CD14-positive monocyte (primary cell): ENCODE measurements around the gene ADCY7. TPM values are rescaled to one million over a fixed set of nuclear protein-coding genes. Genes with fewer than 3 reads are reported as not detected.

Experiments used
- DNase-seq, 3 donors: peaks; one replicate each; pipeline ENCODE4 v3.0.0-alpha.2; 2011 to 2022
- H2AFZ ChIP-seq: 2 replicates; pipeline ENCODE4 v1.6.0; 2012; ENCODE audit warnings: mild to moderate bottlenecking, low read depth, low read length, inconsistent platforms; ENCODE audit not compliant: insufficient read depth, poor library complexity, severe bottlenecking
- H3K27ac ChIP-seq, 2 donors: 1 replicate in 1 of 2; 2 replicates in 1 of 2; pipeline ENCODE4 v1.5.1; 2012 to 2013; ENCODE audit warnings: low read length in 2 of 2, control low read depth in 1 of 2, inconsistent platforms in 1 of 2, low read depth in 1 of 2, mild to moderate bottlenecking in 1 of 2
- H3K27me3 ChIP-seq, 2 donors: one replicate each; pipeline versions ENCODE4 v1.6.0 to v1.6.1; 2011 to 2013; ENCODE audit warnings: low read length in 2 of 2; ENCODE audit not compliant: control insufficient read depth in 2 of 2, insufficient read depth in 2 of 2
- H3K36me3 ChIP-seq, 2 donors: replicated peaks in 1 of 2; 1 replicate in 1 of 2; 2 replicates in 1 of 2; pipeline versions ENCODE4 v1.5.1 to v1.6.1; 2012 to 2013; ENCODE audit warnings: low read length in 2 of 2, control low read depth in 1 of 2, inconsistent platforms in 1 of 2, mild to moderate bottlenecking in 1 of 2; ENCODE audit not compliant: insufficient read depth in 2 of 2, control insufficient read depth in 1 of 2
- H3K4me1 ChIP-seq, 2 donors: 1 replicate in 1 of 2; 2 replicates in 1 of 2; pipeline versions ENCODE4 v1.5.1 to v1.6.1; 2012 to 2013; ENCODE audit warnings: low read length in 2 of 2, control low read depth in 1 of 2, inconsistent platforms in 1 of 2, mild to moderate bottlenecking in 1 of 2, moderate library complexity in 1 of 2; ENCODE audit not compliant: insufficient read depth in 2 of 2, control insufficient read depth in 1 of 2
- H3K4me2 ChIP-seq: replicated peaks from 2 replicates; pipeline ENCODE3; 2012; ENCODE audit warnings: low read length, moderate library complexity, mild to moderate bottlenecking; ENCODE audit not compliant: poor library complexity, severe bottlenecking; ENCODE audit errors: extremely low read depth
- H3K4me3 ChIP-seq, 3 experiments: fragments of 200-600 bp in 1 of 3; sonication (generic) in 1 of 3; replicated peaks in 1 of 3; 1 replicate in 2 of 3; 2 replicates in 1 of 3; pipeline ENCODE4 v1.5.1; 2011 to 2013; ENCODE audit warnings: low read length in 3 of 3, mild to moderate bottlenecking in 3 of 3, control low read depth in 2 of 3, low read depth in 2 of 3, inconsistent platforms in 1 of 3, moderate library complexity in 1 of 3
- H3K79me2 ChIP-seq: 2 replicates; pipeline ENCODE4 v1.6.0; 2012; ENCODE audit warnings: mild to moderate bottlenecking, control low read depth, inconsistent platforms, low read length, moderate library complexity; ENCODE audit not compliant: insufficient read depth
- H3K9ac ChIP-seq: 2 replicates; pipeline ENCODE4 v1.6.0; 2017; ENCODE audit warnings: low read length, mild to moderate bottlenecking; ENCODE audit not compliant: insufficient read depth, poor library complexity, severe bottlenecking
- H3K9me3 ChIP-seq, 2 donors: replicated peaks in 1 of 2; 1 replicate in 1 of 2; 2 replicates in 1 of 2; pipeline versions ENCODE4 v1.5.1 to v1.6.1; 2012 to 2013; ENCODE audit warnings: low read length in 2 of 2, control low read depth in 1 of 2; ENCODE audit not compliant: control insufficient read depth in 1 of 2, insufficient read depth in 1 of 2
- H4K20me1 ChIP-seq: 2 replicates; pipeline ENCODE4 v1.6.0; 2012; ENCODE audit warnings: mild to moderate bottlenecking, low read length, control low read depth, moderate library complexity; ENCODE audit not compliant: insufficient read depth
- H3K27ac Mint-ChIP-seq, 7 donors: one replicate each; pipeline ENCODE4 v1.8.0; 2020; ENCODE audit warnings: mild to moderate bottlenecking in 7 of 7, mixed read lengths in 7 of 7, moderate library complexity in 6 of 7, inconsistent platforms in 2 of 7
- H3K27me3 Mint-ChIP-seq, 3 donors: one replicate each; pipeline ENCODE4 v1.8.0; 2021 to 2022; ENCODE audit warnings: low read depth in 3 of 3, mild to moderate bottlenecking in 3 of 3, mixed read lengths in 3 of 3, moderate library complexity in 3 of 3, inconsistent platforms in 1 of 3
- H3K36me3 Mint-ChIP-seq, 2 donors: one replicate each; pipeline ENCODE4 v1.8.0; 2020; ENCODE audit warnings: mixed read lengths in 2 of 2, inconsistent platforms in 1 of 2, mild to moderate bottlenecking in 1 of 2
- H3K4me1 Mint-ChIP-seq: one replicate; pipeline ENCODE4 v1.8.0; 2020; ENCODE audit warnings: mild to moderate bottlenecking, mixed read lengths
- H3K4me3 Mint-ChIP-seq, 2 donors: one replicate each; pipeline ENCODE4 v1.8.0; 2020; ENCODE audit warnings: mild to moderate bottlenecking in 2 of 2, mixed read lengths in 2 of 2, moderate library complexity in 1 of 2
- H3K9me3 Mint-ChIP-seq, 7 donors: one replicate each; pipeline ENCODE4 v1.8.0; 2020 to 2022; ENCODE audit warnings: mixed read lengths in 7 of 7, mild to moderate bottlenecking in 6 of 7, moderate library complexity in 6 of 7, inconsistent platforms in 2 of 7
- WGBS: methylation state at CpG from one replicate; pipeline ENCODE4 v1.1.5; 2013; ENCODE audit warnings: missing lambda C conversion rate; ENCODE audit not compliant: insufficient coverage; 5-methylcytosine and 5-hydroxymethylcytosine counted together
- intact Hi-C, 2 donors: fragments of 100-400 bp; cut with micrococcal nuclease; formaldehyde crosslinking; loops; one replicate each; pipeline versions ENCODE4 v1.15.0 to v1.15.1; 2023
- polyA plus RNA-seq, 3 donors: library from polyadenylated mRNA; depleted of rRNA in 1 of 3; unstranded in 2 of 3; stranded (reverse) in 1 of 3; fragments of 300-500 nt in 2 of 3; fragments of >200 nt in 1 of 3; fragmentation: Illumina TruSeq in 2 of 3; gene quantifications; 1 replicate in 2 of 3; 2 replicates in 1 of 3; pipeline ENCODE4 v1.2.3, GENCODE V29; 2012 to 2021
- TF ChIP-seq, protein P1 (sequence below): fragments of 200-600 bp; IDR thresholded peaks from one replicate; pipeline ENCODE4 v1.8.0; 2022; ENCODE audit warnings: antibody characterized with exemption, mild to moderate bottlenecking

The ADCY7 gene
- polyA plus RNA-seq, 3 donors = 53.1 to 230 (median 91.5) TPM

GRCh38 chr16:50288026-50288425 is 21.7 kb downstream of the ADCY7 start:
- TF ChIP-seq, protein P1, sequence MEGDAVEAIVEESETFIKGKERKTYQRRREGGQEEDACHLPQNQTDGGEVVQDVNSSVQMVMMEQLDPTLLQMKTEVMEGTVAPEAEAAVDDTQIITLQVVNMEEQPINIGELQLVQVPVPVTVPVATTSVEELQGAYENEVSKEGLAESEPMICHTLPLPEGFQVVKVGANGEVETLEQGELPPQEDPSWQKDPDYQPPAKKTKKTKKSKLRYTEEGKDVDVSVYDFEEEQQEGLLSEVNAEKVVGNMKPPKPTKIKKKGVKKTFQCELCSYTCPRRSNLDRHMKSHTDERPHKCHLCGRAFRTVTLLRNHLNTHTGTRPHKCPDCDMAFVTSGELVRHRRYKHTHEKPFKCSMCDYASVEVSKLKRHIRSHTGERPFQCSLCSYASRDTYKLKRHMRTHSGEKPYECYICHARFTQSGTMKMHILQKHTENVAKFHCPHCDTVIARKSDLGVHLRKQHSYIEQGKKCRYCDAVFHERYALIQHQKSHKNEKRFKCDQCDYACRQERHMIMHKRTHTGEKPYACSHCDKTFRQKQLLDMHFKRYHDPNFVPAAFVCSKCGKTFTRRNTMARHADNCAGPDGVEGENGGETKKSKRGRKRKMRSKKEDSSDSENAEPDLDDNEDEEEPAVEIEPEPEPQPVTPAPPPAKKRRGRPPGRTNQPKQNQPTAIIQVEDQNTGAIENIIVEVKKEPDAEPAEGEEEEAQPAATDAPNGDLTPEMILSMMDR = no peak
- peaks cover 62 to 79% of the 10 kb centered on the region in 2 donors for H3K36me3 ChIP-seq
- no peak overlapping the region for H2AFZ ChIP-seq
- H4K20me1 ChIP-seq = peaks cover 100% of the 10 kb centered on the region
- H3K9me3 ChIP-seq = no peaks in the 10 kb centered on the region
- H3K4me3 Mint-ChIP-seq = no peak overlapping the region
- H3K27me3 ChIP-seq = no peaks in the 10 kb centered on the region
- H3K9ac ChIP-seq = no peak overlapping the region
- no peak overlapping the region for H3K4me2 ChIP-seq
- H3K27ac Mint-ChIP-seq = peak overlapping the region in 4 of 7 donors; percentile 61 to 79 (median 70)
- H3K27me3 Mint-ChIP-seq = no peaks in the 10 kb centered on the region
- H3K4me1 Mint-ChIP-seq = peaks cover 34% of the 10 kb centered on the region
- intact Hi-C loops = no loop called here
- WGBS = 66% methylated on average over 14 of the region's 17 CpGs
- H3K9me3 Mint-ChIP-seq = no peaks in the 10 kb centered on the region
- H3K79me2 ChIP-seq = peaks cover 98% of the 10 kb centered on the region
- no peak for DNase-seq
- peaks cover 55 to 88% of the 10 kb centered on the region in 2 donors for H3K36me3 Mint-ChIP-seq
- peaks cover 32 to 34% of the 10 kb centered on the region in 2 donors for H3K4me1 ChIP-seq
- no peak overlapping the region for H3K4me3 ChIP-seq
- H3K27ac ChIP-seq = peak overlapping the region in 1 of 2 donors; percentile 66

GRCh38 chr16:50288920-50289319 is 22.6 kb downstream of the ADCY7 start:
- Mint-ChIP-seq H3K9me3 (no peaks in the 10 kb centered on the region), H3K36me3 (peaks cover 61 to 89% of the 10 kb centered on the region in 2 donors), H3K27me3 (no peaks in the 10 kb centered on the region), H3K4me3 (no peak overlapping the region), H3K4me1 (peaks cover 25% of the 10 kb centered on the region), H3K27ac (peak overlapping the region in 4 of 7 donors; percentile 12 to 80 (median 60))
- H3K4me2 ChIP-seq = no peak overlapping the region
- peaks cover 100% of the 10 kb centered on the region for H4K20me1 ChIP-seq
- peaks cover 98% of the 10 kb centered on the region for H3K79me2 ChIP-seq
- peaks cover 23 to 25% of the 10 kb centered on the region in 2 donors for H3K4me1 ChIP-seq
- H3K36me3 ChIP-seq = peaks cover 71 to 88% of the 10 kb centered on the region in 2 donors
- H3K9me3 ChIP-seq = no peaks in the 10 kb centered on the region
- intact Hi-C loops = no loop called here
- WGBS = 100% methylated on average over 3 of the region's 3 CpGs
- DNase-seq = no peak
- H3K27ac ChIP-seq = peak overlapping the region in 1 of 2 donors; percentile 36
- H3K9ac ChIP-seq = no peak overlapping the region
- H2AFZ ChIP-seq = no peak overlapping the region
- TF ChIP-seq, protein P1 = no peak
- H3K27me3 ChIP-seq = no peaks in the 10 kb centered on the region
- no peak overlapping the region for H3K4me3 ChIP-seq
